PC-9 (cell line): ENCODE data around the gene IQGAP3. TPM values are rescaled to one million over a fixed set of nuclear protein-coding genes. Genes with fewer than 3 reads are reported as not detected.

ENCODE experiments used
- BruUV-seq: library from RNA; stranded (reverse); fragments of 400-500 nt; replicated peaks from 2 replicates; lab custom pipeline; 2021; lab: Mats Ljungman, UMichigan
- CTCF ChIA-PET: fragments of 300-600 bp; sonication (Branson Sonifier 250); formaldehyde crosslinking; loops from one replicate; lab custom pipeline; 2022; ENCODE audit warnings: antibody characterized with exemption; lab: Charles Lee
- POLR2A ChIA-PET: fragments of 300-600 bp; sonication (Branson Sonifier 250); formaldehyde crosslinking; loops from one replicate; lab custom pipeline; 2022; ENCODE audit warnings: antibody characterized with exemption; ENCODE audit not compliant: unreplicated experiment; lab: Charles Lee
- DNase-seq, 2 experiments: peaks; one replicate each; pipeline versions ENCODE4 v3.0.0 to v3.0.0-alpha.2; 2015 to 2022; ENCODE audit warnings: mixed read lengths in 1 of 2
- H2AFZ ChIP-seq: fragments of 200-600 bp; sonication (generic); 2 replicates; pipeline ENCODE4 v1.8.1; 2017; ENCODE audit warnings: antibody characterized with exemption
- H3F3A ChIP-seq: fragments of 200-600 bp; sonication (generic); 2 replicates; pipeline ENCODE4 v1.8.1; 2017; ENCODE audit warnings: antibody characterized with exemption, mild to moderate bottlenecking, low read depth; ENCODE audit not compliant: insufficient read depth
- H3K27ac ChIP-seq: fragments of 200-600 bp; sonication (generic); 2 replicates; pipeline ENCODE4 v1.6.1; 2016; ENCODE audit warnings: mixed run types
- H3K27me3 ChIP-seq: fragments of 200-600 bp; sonication (generic); 2 replicates; pipeline ENCODE4 v1.6.1; 2016; ENCODE audit warnings: low read depth, mixed run types; ENCODE audit not compliant: insufficient read depth
- H3K36me3 ChIP-seq: fragments of 200-600 bp; sonication (generic); 2 replicates; pipeline ENCODE4 v1.6.1; 2016; ENCODE audit warnings: low read depth, mixed run types
- H3K4me1 ChIP-seq: fragments of 200-600 bp; sonication (generic); replicated peaks from 2 replicates; pipeline ENCODE4 v1.6.1; 2016; ENCODE audit warnings: mixed run types; ENCODE audit not compliant: insufficient read depth
- H3K4me2 ChIP-seq: fragments of 200-600 bp; sonication (generic); 2 replicates; pipeline ENCODE4 v1.6.1; 2017; ENCODE audit warnings: mixed run types
- H3K4me3 ChIP-seq: fragments of 200-600 bp; sonication (generic); 2 replicates; pipeline ENCODE4 v1.6.1; 2016; ENCODE audit warnings: mixed run types
- H3K79me2 ChIP-seq: fragments of 200-600 bp; sonication (generic); 2 replicates; pipeline ENCODE4 v1.6.1; 2017; ENCODE audit warnings: low read depth, mixed run types
- H3K9me2 ChIP-seq: fragments of 200-600 bp; sonication (generic); 2 replicates; pipeline ENCODE4 v1.8.1; 2017; ENCODE audit warnings: mild to moderate bottlenecking; ENCODE audit not compliant: insufficient read depth
- H3K9me3 ChIP-seq: fragments of 200-600 bp; sonication (generic); 2 replicates; pipeline ENCODE4 v1.8.1; 2016; ENCODE audit warnings: low read depth; ENCODE audit not compliant: insufficient read depth
- H4K20me1 ChIP-seq: fragments of 200-600 bp; sonication (generic); 2 replicates; pipeline ENCODE4 v1.8.1; 2017; ENCODE audit not compliant: insufficient read depth
- EZH2 ChIP-seq: fragments of 200-600 bp; sonication (generic); IDR thresholded peaks from 2 replicates; pipeline ENCODE4 v1.8.0; 2017; ENCODE audit warnings: antibody characterized with exemption, low read depth
- intact Hi-C: fragments of 100-400 bp; cut with micrococcal nuclease; formaldehyde crosslinking; loops from one replicate; pipeline ENCODE4 v1.10.0; 2022; ENCODE audit not compliant: unreplicated experiment
- total RNA-seq: library from RNA; stranded (reverse); gene quantifications from 2 replicates; pipeline ENCODE4 v1.2.3, GENCODE V29; 2021
- TF ChIP-seq, protein P1 (sequence below): fragments of 200-600 bp; sonication (generic); conservative IDR thresholded peaks from 2 replicates; pipeline ENCODE4 v1.6.1; 2017; ENCODE audit warnings: mixed run types, antibody characterized with exemption, mild to moderate bottlenecking, moderate library complexity

Gene IQGAP3
- total RNA-seq, 1 experiment from 2014 or later, result 63.1 TPM

DNA sequence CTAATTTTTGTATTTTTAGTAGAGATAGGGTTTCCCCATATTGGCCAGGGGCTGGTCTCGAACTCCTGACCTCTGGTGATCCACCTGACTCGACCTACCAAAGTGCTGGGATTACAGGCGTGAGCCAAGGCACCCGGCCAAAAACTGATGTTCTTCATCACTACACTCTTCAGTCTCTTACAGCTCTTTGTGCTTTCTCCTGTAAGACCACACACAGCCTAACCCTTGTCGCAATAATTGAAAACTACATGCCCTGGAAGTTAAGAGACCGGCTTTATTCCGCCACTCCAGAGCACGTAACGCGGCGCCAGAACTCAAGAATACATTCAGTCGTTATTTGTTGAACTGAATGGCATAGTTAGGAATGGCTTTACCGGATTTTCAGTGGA lies 28.4 kb upstream of the IQGAP3 start:
- TSS peak; percentile 44 for BruUV-seq
- intact Hi-C loops, result no loop called here
- Histone ChIP-seq H3K4me3 (peak overlapping the region; percentile 77), H3K36me3 (peaks cover 14% of the 10 kb centered on the region), H3K27me3 (no peaks in the 10 kb centered on the region), H4K20me1 (no peaks in the 10 kb centered on the region), H3K4me2 (peak overlapping the region; percentile 84), H3K9me2 (no peaks in the 10 kb centered on the region), H3F3A (peaks cover 28% of the 10 kb centered on the region; the same call in 1 of the 2 replicates), H2AFZ (peak overlapping the region; percentile 97), H3K27ac (peak overlapping the region; percentile 70), H3K4me1 (peaks cover 16% of the 10 kb centered on the region), H3K9me3 (no peaks in the 10 kb centered on the region), H3K79me2 (peaks cover 32% of the 10 kb centered on the region)
- CTCF ChIA-PET, result interaction anchor here (0.5 kb wide), 1 partner anchor 215 kb away, joined by 12 read pairs; no protein-coding TSS in a partner anchor
- TF ChIP-seq, protein P1, sequence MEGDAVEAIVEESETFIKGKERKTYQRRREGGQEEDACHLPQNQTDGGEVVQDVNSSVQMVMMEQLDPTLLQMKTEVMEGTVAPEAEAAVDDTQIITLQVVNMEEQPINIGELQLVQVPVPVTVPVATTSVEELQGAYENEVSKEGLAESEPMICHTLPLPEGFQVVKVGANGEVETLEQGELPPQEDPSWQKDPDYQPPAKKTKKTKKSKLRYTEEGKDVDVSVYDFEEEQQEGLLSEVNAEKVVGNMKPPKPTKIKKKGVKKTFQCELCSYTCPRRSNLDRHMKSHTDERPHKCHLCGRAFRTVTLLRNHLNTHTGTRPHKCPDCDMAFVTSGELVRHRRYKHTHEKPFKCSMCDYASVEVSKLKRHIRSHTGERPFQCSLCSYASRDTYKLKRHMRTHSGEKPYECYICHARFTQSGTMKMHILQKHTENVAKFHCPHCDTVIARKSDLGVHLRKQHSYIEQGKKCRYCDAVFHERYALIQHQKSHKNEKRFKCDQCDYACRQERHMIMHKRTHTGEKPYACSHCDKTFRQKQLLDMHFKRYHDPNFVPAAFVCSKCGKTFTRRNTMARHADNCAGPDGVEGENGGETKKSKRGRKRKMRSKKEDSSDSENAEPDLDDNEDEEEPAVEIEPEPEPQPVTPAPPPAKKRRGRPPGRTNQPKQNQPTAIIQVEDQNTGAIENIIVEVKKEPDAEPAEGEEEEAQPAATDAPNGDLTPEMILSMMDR, result no peak
- TF ChIP-seq EZH2, result no peak
- POLR2A ChIA-PET, result interaction anchor here (0.5 to 0.7 kb wide), 2 partner anchors 9 to 96 kb away, joined by 3 read pairs; partner anchors contain the start of gene NAXE
- no peak for DNase-seq

DNA sequence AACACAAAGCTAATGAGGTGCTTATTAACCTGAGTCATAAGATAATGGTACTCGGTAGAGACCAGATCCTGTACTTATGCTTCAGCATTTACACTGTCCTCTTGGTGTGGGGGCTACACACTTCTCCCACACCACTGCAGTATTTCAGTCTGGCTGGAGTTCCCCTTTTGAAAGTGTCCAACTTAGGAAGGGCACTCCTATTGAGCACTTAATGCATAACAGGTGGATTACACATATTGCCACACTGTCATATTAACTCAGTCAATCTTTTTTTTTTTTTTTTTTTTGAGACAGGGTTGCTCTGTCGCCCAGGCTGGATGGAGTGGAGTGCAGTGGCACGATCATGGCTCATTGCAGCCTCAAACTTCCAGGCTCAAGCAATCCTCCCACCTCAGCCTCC lies 27.4 kb upstream of the IQGAP3 start:
- no peak overlapping the region for H2AFZ ChIP-seq
- H3K4me1 ChIP-seq, result peaks cover 16% of the 10 kb centered on the region
- ChIA-PET CTCF (no interaction called here), POLR2A (no interaction called here)
- intact Hi-C loops, result no loop called here
- no peak for TF ChIP-seq EZH2
- TF ChIP-seq, protein P1, result peak; percentile 63; the same call in 1 of the 2 replicates
- peaks cover 19% of the 10 kb centered on the region for H3K36me3 ChIP-seq
- H4K20me1 ChIP-seq, result no peaks in the 10 kb centered on the region
- no peaks in the 10 kb centered on the region for H3K27me3 ChIP-seq
- peak overlapping the region; percentile 84 for H3K4me2 ChIP-seq
- H3K9me3 ChIP-seq, result no peaks in the 10 kb centered on the region
- H3K4me3 ChIP-seq, result peak overlapping the region; percentile 77
- peak in 1 of 2 experiments; percentile 59 for DNase-seq
- peaks cover 37% of the 10 kb centered on the region; the same call in 1 of the 2 replicates for H3F3A ChIP-seq
- no peak overlapping the region for H3K27ac ChIP-seq
- BruUV-seq, result no TSS peak
- peaks cover 32% of the 10 kb centered on the region for H3K79me2 ChIP-seq
- H3K9me2 ChIP-seq, result no peaks in the 10 kb centered on the region

DNA sequence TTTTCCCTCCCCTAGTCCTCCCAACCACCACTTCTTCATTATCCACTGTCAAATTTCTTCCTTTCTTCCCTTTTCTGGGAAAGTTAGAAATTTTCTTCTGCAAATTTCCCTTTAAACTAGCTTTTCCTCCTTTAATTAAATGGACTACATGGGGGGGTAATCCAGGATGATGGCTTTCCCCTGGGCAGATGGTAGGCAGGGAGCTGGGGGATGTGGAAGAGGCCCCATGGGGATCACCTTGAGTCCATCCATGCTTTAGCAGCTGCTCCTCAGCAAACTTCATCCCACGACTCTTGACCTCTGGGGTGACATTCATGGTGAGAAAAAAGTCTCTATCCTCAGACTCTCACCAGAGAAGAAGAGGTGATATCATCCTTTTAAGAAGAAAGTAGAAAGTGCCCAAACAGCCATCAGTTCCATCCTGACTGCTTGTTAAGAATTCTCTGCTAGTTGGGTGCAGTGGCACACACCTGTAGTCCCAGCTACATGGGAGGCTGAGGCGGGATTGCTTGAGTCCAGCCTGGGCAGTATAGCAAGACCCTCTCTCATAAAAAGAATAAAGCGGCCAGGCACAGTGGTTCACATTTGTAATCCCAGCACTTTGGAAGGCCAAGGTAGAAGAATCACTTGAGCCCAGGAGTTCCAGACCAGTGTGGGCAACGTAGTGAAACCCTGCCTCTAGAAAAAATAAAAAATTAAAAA lies 26.5 kb upstream of the IQGAP3 start:
- Histone ChIP-seq H3K79me2 (peaks cover 32% of the 10 kb centered on the region), H3K4me3 (no peak overlapping the region), H3K9me3 (no peaks in the 10 kb centered on the region), H3K4me1 (peaks cover 16% of the 10 kb centered on the region), H2AFZ (no peak overlapping the region), H3K4me2 (no peak overlapping the region), H4K20me1 (no peaks in the 10 kb centered on the region), H3K36me3 (peaks cover 19% of the 10 kb centered on the region), H3K27ac (no peak overlapping the region), H3K9me2 (no peaks in the 10 kb centered on the region), H3K27me3 (no peaks in the 10 kb centered on the region), H3F3A (peaks cover 46% of the 10 kb centered on the region; the same call in 1 of the 2 replicates)
- CTCF ChIA-PET, result no interaction called here
- intact Hi-C loops, result no loop called here
- no TSS peak for BruUV-seq
- TF ChIP-seq, protein P1, result no peak
- TF ChIP-seq EZH2, result no peak
- DNase-seq, result no peak
- POLR2A ChIA-PET, result no interaction called here
